HG02943 (cell line): ENCODE measurements around the gene MICU2.

Source experiments
- ATAC-seq: cut with Tn5 transposase; IDR thresholded peaks from one replicate; pipeline ENCODE4 v1.9.1; 2021; ENCODE audit warnings: mild to moderate bottlenecking, low read depth, moderate library complexity; ENCODE audit not compliant: unreplicated experiment

MICU2 gene

GRCh38 chr13:21603531-21604448 lies at the start of gene MICU2:
MICU2 (minus strand) TSS chr13:21604170; CDS start chr13:21604148, 22 bp downstream.
- ATAC-seq = peak; percentile 98

- no peak for ATAC-seq
Measured at GRCh38 chr13:21641629-21642028, 37.7 kb upstream of the MICU2 start.

- ATAC-seq = no peak
Measured at GRCh38 chr13:21639561-21639960, 35.6 kb upstream of the MICU2 start.

- no peak for ATAC-seq
Measured at GRCh38 chr13:21638319-21639282, 34.6 kb upstream of the MICU2 start.

DNA sequence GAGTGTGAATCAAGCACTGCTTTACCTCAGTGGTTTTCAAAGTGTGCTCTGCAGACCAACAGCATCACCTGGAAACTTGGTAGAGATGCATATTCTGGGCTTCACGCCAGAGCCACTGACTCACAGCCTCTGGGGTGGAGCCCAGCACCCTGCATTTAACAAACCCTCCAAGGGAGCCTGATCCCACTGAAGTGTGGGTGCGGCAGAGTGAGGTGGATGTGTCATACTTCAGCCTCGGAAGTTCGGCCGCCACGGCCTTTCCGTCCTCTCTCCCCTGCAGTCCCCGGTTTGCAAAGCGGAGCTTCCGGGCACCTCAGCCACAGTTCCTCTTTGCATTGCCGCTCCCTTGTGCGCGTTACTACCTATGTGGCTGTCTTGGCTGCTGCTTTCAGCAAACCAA lies 33.3 kb upstream of the MICU2 start:
- ATAC-seq = no peak

DNA sequence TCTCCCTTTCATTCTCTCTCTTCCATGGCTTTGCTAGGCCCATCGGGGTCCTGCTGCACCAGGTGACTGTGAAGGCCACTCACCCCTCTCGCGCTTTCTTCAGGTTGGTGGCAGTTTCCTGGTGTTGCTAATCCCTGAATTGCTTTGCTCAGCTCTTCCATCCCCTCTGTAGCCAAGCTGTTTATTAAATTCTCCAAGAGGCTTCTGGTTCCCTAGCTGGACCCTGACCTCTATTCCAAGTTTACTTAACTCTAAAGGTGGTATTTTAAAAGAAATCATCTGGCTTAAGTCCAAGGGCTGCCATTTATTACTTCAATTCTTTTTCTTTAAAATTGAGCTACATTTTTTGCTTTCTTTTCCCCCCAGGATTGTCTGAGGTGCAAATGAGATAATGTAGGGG lies 32.7 kb upstream of the MICU2 start:
- ATAC-seq = no peak

DNA sequence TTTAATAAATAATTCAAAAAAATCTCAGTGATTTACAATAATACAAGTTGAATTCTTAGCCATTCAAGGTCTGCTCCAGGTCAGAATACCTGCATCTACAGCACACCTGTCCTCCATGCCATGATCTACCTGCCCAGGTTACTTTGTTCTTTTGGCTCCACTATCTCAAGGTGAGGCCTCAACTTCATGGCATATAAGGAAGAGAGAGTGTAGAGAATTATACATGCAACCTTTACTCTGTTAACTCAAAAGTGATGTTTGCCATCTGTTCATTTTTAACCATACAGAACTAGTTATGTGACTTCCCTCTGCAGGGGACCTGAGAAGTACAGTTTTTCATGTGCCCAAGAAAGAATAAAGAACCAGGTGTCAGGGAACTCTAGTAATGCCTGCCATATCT lies 28.2 kb upstream of the MICU2 start:
- ATAC-seq = no peak

DNA sequence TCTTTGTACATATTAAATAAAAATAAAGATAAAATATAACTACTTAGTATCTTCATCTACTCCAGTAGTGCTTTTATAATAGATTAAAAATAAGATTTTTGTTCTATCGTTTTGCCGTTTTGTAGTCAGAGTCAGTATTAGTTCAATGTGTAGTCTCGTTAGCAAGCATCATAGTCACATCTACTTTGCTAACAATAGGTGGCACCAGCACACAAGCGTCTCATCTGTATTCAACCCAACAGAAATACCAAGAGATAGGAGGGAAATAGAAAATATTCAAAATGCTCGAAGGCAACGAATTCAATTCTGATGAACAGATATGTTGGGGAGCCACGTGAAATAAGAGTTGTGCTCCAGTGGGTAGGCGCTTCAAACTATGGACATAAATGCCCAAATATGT lies 21.4 kb upstream of the MICU2 start:
- no peak for ATAC-seq

GRCh38 chr13:21620861-21621260 lies 16.9 kb upstream of the MICU2 start:
- no peak for ATAC-seq

DNA sequence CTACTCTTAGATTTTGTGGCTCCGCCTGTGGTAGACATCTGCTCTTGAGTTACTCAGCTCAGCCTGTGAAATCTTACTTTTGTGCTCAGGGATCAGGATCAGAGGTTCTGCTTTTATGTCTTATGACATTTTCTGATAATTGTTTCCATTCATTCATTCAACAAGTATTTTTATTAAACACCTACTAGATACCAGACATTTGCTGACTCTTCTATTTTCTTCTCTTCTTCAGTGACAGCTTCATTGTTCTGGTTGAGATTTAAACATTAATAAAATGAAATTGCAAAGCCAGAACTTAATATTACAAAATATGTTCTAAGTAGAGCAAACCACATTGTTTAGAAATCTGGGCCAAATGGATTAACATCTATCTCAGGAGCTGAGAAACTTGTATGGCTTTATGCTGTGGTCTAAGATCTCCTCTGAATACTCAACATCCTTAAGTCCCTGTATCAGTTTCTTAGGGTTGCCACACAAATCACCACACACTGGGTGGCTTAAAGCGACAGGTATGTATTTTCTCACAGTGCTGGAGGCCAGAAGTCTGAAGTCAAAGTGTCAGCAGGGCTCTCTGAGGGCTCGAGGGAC lies 15.8 kb upstream of the MICU2 start:
- ATAC-seq = no peak

DNA sequence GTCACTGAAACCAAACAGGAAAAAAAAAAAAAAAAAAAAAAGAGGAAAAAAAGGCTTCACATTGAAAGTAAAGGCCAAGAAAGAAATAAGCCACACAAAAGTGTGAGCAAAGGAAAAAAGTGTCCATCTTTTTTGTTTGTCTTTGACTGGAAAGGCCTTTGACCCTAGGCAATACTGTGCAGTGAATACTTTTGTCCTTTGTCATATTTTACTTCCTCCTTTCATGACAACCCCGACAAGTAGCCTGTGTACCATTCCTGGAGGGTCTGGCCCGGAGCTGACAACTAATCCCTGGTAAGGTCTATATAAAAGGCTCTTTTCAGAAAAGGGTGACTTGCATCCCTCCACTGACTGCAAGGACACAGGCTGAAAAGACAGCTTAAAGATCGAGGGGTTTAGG lies 12.9 kb upstream of the MICU2 start:
- ATAC-seq = no peak

DNA sequence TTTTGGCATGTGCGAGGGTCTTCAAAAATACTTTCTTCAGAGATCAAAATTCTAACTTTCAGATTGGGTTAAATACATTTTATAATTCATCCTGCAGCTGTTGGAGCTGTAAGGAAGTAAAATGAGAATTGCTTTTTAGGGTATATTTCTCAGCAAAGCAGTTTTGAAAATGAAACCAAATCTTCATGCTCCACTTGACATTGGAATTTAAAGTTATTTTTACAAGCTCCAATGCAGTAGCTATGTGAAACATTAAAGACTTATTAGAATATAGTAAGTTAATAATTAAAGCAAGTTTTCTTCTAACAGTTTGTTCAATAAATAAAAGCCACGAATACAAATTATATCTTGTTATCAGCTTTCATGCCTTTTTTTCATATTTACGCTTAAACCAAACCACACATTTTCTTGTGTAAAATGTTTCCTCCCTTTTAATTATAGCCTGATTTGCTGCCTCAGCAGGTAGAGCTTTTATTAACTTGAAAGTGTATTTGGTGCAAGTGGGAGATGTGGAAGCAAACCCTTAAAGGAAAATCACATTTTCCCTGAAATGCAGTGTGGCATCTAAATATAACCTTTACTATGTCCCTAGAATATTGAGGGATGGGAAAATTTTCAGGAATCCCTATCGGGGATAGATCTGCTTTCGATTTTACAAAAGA lies 12.4 kb upstream of the MICU2 start:
- ATAC-seq = no peak

DNA sequence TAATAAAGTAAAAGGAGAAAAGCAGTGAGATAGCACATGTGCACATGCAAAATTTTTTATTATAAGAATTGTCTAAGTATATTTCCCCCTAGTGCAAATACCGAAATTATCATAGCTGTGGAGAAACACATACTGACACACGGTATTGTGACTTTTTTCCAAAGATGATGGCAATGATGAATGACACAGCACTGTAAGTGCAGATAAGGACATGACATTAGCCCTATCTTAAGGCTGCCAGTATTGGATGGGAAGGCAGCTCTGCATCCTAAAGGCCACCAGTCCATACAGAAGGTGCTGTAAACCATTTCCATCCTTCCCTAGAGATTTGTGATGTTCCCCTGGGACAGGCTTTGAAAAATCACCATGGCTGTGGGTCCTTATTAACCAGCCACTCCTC lies 11.5 kb upstream of the MICU2 start:
- no peak for ATAC-seq

- ATAC-seq = no peak
Measured at GRCh38 chr13:21613791-21614190, 9.8 kb upstream of the MICU2 start.

DNA sequence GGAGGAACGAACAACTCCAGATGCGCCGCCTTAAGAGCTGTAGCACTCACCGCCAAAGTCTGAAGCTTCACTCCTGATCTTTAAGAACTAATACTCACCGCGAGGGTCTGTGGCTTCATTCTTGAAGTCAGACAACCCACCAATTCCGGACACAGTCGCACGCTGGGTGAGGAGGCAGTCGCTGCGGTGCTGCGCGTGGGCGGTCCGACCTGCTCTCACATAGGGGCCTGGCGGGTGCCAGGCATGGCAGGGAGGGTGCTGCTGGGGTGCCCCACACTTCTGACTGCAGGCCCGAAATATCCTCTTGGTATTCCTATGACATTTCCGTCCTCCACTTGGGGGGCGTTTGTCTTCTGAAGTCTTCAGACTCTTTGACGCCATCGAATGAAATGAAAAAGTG lies 7.4 kb upstream of the MICU2 start:
- ATAC-seq = no peak

DNA sequence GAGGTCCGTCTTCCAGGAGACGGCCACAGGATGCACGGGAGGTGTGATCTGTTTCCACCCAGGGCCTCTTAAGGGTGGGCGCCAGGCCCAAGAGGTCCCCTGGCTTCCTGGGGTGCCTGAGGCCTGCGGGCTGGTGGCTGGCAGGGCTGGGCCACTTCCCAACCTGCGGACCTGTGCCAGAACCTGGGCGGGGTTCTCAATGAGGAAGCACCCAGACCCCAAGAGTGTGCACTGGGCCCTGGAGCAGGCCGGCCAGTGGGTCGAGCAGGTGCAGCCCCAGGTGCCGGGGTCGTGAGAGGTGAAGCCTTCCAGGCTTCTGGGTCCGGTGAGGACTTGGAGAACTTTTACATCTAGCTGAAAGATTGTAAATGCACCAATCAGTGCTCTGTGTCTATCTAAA lies 6.7 kb upstream of the MICU2 start:
- ATAC-seq = no peak

GRCh38 chr13:21608961-21609360 lies 5.0 kb upstream of the MICU2 start:
- ATAC-seq = no peak

- no peak for ATAC-seq
Measured at GRCh38 chr13:21606796-21607195, 2.8 kb upstream of the MICU2 start.

- ATAC-seq = no peak
Measured at GRCh38 chr13:21606251-21606650, 2.3 kb upstream of the MICU2 start.

DNA sequence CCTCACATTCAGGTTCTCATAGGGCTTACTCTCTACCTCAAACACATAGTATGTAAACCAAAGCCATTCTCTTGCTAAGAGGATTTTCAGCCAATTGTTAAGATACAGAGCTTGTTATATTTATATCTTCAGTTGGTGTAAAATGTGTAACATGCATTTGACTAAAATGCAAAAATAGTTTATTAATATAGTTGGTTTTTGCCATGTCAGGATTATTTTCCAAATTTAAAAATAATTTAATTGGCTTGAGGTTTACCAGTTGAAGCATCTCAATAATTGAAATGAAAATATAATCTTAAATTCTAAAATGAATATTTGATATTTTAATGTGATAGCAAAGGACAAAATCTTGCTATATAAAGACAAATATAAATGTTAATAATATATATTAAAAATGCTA lies 7.2 kb downstream of the MICU2 start:
- ATAC-seq = no peak

- ATAC-seq = no peak
Measured at GRCh38 chr13:21595546-21595822, 8.5 kb downstream of the MICU2 start.
